Measurements from ENCODE around the gene PRTN3.
"Not testable (repeated sequence)": the region's sequence is repeated elsewhere in the genome, so short reads cannot be mapped to it uniquely, and the experiment has no call there.

Gene PRTN3

DNA sequence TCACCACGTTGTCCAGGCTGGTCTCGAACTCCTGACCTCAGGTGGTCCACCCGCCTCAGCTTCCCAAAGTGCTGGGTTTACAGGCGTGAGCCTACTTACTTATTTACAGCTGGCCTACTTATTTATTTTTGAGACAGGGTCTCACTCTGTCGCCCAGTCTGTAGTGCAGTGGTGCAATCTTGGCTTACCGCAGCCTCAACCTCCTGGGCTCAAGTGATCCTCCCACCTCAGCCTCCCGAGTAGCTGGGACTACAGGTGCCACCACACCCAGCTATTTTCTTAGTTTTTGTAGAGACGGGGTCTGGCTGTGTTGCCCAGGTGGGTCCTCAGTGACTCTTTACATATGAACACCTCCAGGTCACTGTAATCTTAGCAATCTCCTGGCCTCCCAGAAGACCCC lies 8.4 kb downstream of the PRTN3 start:
- not testable (repeated sequence) for DNase-seq

DNA sequence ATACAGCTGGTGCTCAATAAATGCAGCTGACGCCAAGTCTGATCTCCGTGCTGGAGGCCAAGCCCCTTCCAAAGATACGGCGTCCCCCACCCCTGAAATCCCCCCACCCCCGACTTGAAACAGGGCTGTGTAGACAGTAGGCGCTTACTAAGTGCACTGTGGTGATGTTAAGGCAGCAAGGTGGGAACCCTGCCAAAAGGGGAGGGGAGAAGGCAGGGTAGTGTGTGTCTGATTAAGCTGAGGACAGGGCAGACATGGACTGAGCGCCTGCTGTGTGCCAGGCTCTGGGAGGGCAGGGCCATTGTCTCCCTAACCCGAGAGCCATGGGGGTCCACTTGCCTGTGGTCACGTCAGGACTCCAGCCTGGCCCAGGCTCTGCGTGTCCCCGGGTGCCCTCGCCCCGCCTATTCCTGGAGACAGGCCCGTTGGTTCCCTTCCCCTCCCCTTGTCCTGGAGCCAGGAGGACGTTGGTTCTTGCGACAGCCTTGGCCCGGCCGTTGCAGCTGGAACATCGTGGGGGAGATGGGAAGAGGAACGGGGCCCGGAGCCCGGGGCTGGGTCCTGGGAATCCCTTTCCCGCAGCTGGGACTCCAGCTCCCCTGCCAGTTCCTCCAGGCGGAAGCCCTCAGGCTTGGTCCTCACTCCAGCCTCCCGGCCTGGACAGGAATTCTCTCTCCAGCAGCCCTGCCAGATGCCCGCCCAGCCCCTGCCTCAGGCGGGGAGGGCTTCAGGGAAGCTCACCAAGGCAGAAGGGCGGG lies 9.6 kb downstream of the PRTN3 start:
- DNase-seq = peak; percentile 61

DNA sequence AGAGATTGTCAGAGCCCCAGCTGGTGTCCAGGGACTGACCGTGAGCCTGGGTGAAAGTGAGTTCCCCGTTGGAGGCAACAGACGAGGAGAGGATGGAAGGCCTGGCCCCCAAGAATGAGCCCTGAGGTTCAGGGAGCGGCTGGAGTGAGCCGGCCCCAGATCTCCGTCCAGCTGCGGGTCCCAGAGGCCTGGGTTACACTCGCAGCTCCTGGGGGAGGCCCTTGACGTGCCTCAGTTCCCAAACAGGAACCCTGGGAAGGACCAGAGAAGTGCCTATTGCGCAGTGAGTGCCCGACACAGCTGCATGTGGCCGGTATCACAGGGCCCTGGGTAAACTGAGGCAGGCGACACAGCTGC lies 10.2 kb downstream of the PRTN3 start:
- DNase-seq = no peak

DNA sequence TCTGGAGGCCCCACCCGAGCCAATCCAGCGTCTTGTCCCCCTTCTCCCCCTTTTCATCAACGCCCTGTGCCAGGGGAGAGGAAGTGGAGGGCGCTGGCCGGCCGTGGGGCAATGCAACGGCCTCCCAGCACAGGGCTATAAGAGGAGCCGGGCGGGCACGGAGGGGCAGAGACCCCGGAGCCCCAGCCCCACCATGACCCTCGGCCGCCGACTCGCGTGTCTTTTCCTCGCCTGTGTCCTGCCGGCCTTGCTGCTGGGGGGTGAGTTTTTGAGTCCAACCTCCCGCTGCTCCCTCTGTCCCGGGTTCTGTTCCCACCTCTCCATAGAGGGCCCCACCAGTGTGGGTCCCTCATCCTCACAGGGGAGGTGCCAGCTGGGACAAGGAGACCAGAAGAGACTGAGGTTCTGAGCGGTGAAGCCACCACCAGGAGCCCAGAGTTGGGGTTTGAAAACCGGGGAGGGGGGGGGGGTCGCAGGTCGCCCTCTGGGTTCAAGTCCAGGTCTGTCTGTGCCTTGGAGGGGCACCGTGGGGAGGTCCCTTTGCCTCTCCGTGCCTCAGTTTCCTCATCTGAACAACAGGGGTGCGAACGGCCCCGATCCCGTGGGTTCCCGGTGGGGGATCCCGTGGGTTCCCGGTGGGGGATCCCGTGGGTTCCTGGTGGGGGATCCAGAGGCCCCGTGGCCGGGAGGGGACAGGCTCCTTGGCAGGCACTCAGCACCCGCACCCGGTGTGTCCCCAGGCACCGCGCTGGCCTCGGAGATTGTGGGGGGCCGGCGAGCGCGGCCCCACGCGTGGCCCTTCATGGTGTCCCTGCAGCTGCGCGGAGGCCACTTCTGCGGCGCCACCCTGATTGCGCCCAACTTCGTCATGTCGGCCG lies 11.6 kb downstream of the PRTN3 start, which contains the start of gene ELANE:
Gene ELANE, plus strand, starts transcription at position 168 of the 878 bp plus-strand sequence. Its CDS starts 26 bp downstream, at position 194.
- no peak for DNase-seq

DNA sequence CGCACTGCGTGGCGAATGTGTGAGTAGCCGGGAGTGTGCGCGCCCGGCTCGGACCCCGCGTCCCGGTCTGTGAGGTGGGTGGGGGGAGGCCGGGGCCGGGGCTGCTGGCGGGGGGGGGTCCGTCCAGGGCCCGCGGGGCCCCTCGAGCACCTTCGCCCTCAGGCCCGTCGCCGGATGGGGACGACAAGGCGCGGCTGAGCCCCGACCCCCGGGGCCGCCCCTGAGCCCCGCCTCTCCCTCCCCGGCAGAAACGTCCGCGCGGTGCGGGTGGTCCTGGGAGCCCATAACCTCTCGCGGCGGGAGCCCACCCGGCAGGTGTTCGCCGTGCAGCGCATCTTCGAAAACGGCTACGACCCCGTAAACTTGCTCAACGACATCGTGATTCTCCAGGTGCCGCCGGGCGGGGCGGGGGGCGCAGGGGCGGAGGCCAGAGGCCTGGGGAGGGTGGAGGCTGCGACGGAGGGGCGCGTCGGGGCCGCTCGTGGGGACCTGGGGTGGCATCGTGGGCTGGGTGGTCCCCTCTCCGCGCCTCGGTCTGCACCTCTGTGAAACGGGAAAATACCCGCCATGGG lies 12.3 kb downstream of the PRTN3 start:
- DNase-seq = no peak

DNA sequence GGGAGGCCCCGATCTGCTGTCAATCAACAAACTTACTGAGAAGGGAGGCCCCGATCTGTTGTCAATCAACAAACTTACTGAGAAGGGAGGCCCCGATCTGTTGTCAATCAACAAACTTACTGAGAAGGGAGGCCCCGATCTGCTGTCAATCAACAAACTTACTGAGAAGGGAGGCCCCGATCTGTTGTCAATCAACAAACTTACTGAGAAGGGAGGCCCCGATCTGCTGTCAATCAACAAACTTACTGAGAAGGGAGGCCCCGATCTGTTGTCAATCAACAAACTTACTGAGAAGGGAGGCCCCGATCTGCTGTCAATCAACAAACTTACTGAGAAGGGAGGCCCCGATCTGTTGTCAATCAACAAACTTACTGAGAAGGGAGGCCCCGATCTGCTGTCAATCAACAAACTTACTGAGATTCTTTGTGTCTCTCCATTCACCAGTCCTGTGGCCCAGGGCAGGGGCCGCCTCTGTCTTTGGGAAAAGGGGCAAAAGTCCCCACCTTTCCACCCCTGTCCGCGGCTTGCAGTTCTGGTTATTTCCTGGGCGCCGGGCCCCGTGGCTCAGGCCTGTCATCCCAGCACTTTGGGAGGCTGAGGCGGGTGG lies 12.9 kb downstream of the PRTN3 start:
- not testable (repeated sequence) for DNase-seq

DNA sequence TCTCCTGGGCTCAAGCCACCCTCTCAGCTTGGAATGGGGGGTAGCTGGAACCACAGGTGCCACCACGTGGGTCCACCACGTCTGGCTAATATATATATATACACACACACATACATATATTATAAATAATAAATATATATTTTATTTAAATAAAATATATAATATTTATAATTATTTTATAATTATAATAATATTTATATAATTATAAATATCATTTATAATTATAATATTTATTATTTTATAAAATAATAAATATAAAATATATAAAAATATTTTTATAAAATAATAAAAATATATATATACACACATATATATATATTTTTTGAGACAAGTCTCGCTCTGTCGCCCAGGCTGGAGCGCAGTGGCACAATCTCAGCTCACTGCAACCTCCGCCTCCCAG lies 13.8 kb downstream of the PRTN3 start:
- DNase-seq = no peak

DNA sequence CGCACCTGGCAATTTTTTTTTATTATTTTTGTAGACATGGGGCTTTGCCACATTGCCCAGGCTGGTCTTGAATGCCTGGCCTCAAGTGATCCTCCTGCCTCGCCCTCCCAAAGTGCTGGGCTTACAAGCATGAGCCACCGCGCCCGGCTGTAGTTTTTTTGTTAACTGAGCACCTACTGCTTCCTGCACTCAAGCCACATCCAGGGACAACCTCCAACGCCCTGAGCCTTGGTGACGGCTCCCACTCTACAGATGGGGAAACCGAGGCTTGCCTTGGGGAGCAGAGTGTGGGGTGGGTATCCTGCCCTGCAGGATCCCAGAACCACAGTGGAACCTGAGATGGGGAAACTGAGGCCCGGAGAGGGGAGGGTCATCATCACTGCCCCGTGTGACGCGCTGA lies 14.3 kb downstream of the PRTN3 start:
- DNase-seq = no peak

DNA sequence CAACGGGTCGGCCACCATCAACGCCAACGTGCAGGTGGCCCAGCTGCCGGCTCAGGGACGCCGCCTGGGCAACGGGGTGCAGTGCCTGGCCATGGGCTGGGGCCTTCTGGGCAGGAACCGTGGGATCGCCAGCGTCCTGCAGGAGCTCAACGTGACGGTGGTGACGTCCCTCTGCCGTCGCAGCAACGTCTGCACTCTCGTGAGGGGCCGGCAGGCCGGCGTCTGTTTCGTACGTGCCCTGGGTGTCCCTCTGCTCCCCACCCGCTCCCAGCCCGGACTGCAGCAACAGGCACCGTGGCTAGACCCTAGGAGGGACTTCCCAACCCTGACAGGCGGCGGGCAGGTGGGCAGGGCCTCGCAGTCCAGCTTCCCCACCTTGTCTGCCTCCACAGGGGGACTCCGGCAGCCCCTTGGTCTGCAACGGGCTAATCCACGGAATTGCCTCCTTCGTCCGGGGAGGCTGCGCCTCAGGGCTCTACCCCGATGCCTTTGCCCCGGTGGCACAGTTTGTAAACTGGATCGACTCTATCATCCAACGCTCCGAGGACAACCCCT lies 14.8 kb downstream of the PRTN3 start:
- DNase-seq = no peak

DNA sequence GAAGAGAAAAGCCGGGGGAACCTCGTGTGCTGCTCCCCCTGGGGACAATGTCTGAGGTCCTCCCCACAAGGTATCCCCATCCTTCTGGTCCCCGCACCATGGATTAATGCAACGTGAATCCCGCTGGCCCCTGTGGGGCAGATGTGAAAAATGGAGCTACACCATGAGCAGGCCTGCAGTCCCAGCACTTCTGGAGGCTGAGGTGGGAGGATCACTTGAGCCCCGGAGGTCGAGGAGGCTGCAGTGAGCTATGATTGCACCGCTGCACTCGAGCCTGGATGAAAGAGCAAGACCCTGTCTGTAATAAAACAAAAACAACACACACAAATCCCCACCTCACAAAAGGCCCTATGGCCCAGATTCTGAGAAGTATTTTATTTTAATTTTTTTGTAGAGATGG lies 17.5 kb downstream of the PRTN3 start:
- DNase-seq = no peak

DNA sequence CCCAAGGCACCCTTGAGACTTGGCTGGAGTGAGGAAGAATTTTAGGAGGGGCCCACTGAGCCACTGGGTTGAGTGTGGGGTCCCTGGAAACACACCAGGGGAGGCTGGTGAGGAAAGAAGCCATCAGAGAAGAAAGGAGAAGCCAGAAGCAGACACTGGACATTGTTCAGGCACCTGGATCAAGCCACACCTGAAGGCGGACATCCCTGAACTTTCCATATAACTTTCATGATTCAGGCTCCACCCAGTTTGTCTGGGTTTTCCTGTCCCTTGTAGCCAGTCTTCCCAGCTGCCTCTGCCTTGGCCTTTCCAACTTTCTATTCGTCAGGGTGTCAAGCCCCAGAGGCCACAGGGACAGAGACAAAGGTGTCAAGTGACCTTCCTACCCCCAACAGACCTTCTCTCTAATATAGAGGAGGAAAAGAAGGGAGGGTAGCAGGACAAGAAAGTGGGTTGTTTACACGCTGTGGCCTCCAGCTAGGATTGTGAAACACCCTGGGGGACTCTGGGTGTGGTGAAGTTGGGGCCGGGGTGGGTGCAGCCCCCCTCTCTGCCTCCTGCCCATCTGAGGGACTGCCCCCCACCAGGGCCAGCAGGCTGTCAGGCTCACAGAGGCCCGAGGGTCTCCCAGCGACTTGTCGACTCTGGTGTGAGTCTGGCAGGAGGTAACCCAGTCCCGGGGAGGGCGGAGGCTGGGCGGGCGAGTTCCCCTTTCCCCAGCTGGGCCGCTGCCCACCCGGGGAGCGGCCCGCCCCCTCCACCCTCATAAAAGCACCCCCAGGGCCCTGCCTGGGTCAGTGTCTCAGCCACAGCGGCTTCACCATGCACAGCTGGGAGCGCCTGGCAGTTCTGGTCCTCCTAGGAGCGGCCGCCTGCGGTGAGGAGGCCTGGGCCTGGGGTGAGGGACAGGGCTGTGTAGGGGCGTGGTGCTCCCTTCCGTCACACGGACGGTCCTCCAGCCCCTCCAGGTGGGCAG lies 18.4 kb downstream of the PRTN3 start, which contains the start of gene CFD:
Gene CFD, plus strand, starts transcription at position 797 of the 976 bp plus-strand sequence. Its CDS starts 26 bp downstream, at position 823.
- DNase-seq = no peak

DNA sequence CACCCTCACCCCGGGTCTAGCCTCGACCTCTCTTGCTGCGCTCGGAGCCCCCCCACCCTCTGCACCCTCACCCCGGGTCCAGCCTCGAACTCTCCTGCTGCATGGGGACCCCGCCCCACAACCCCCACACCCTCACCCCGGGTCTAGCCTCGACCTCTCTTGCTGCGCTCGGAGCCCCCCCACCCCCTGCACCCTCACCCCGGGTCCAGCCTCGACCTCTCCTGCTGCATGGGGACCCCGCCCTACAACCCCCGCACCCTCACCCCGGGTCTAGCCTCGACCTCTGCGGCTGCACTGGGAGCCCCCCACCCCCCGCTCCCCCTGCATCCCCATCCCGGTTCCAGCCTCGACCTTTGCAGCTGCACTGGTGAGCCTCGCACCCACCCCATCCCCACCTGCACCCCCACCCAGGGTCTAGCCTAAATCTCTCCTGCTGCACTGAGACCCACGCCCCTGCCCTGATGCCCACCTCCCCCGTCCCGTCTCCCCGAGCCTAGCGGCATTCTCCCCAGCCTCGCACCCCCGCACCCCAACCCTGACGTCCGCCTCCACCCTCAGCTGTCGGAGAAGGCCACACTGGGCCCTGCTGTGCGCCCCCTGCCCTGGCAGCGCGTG lies 20.4 kb downstream of the PRTN3 start:
- no peak for DNase-seq

DNA sequence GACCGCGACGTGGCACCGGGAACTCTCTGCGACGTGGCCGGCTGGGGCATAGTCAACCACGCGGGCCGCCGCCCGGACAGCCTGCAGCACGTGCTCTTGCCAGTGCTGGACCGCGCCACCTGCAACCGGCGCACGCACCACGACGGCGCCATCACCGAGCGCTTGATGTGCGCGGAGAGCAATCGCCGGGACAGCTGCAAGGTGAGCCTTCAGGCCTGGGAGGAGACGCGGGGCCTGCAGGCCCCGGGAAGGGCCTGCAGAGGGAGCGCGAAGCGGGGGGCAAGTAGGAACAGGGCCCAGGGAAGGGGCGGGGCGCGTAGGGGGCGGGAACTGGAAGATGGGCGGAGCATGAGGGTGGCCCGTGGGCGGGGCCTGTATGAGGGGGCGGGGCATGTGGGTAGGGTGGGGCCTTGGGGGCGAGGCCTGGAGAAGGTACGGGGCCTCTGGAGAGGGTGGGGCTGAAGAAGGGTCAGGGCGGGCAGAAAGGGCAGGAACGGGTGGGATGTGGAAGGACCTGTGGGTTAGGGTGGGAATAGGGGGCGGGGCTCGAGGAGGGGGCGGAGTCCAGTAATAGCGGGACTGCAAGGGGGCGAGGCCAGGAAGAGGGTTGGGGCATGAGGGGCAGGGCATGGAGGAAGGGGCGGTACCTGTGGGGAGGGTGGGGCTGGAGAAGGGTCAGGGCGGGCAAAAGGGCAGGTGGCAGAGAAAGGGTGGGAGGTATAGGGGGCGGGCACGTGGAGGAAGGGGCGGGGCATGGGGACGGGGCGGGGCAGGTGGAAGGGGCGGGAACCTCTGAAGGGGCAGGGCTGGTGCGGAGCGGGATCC lies 21.2 kb downstream of the PRTN3 start:
- peak; percentile 52 for DNase-seq

DNA sequence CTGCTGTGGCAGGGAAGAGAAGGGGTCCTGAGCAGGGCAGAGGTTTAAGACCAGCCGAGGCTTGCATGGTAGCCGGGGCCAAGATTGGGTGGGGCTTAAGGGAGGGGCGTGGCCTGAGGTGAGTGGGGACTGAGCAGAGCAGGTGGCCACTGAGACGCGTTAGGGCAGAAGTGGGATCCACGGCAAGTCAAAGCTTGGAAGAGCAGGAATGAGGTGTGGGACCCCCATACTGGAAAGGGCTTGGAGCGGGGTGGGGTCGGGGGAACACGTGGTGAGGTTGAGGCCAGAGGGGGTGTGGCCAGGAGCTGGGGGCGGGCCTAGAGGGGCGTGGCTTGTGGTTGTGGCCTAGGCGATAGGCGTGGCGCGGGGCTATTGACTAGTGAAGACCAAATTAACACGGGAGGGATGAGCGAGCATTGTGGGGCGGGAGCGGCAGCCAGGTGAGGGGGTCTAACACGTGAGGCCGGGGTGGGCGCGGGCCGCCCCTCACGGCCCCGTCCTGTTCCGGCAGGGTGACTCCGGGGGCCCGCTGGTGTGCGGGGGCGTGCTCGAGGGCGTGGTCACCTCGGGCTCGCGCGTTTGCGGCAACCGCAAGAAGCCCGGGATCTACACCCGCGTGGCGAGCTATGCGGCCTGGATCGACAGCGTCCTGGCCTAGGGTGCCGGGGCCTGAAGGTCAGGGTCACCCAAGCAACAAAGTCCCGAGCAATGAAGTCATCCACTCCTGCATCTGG lies 21.9 kb downstream of the PRTN3 start:
- DNase-seq = peak; percentile 17

DNA sequence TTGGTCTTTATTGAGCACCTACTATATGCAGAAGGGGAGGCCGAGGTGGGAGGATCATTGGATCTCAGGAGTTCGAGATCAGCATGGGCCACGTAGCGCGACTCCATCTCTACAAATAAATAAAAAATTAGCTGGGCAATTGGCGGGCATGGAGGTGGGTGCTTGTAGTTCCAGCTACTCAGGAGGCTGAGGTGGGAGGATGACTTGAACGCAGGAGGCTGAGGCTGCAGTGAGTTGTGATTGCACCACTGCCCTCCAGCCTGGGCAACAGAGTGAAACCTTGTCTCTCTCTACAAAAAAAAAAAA lies 22.5 kb downstream of the PRTN3 start:
- no peak for DNase-seq

DNA sequence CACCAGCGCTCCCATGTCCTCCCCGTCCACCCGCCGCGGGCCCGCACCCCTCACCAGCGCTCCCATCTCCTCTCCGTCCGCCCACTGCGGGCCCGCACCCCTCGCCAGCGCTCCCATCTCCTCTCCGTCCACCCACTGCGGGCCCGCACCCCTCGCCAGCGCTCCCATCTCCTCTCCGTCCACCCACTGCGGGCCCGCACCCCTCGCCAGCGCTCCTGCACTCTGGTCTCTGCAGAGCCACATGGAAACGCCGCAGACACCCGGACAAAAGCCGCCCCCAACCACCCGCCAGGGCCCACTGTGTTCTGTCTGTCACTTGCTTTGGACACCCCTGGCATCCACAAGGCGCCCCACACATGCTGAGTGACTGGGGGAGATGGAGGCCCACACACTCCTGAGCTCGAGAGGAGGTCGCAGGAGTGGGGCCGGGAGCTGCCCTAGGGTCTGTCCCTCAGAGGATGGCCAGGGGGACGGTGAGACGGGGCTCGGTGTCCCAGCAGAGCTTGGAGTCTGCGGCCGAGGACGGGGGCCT lies 26.0 kb downstream of the PRTN3 start:
- DNase-seq = no peak

DNA sequence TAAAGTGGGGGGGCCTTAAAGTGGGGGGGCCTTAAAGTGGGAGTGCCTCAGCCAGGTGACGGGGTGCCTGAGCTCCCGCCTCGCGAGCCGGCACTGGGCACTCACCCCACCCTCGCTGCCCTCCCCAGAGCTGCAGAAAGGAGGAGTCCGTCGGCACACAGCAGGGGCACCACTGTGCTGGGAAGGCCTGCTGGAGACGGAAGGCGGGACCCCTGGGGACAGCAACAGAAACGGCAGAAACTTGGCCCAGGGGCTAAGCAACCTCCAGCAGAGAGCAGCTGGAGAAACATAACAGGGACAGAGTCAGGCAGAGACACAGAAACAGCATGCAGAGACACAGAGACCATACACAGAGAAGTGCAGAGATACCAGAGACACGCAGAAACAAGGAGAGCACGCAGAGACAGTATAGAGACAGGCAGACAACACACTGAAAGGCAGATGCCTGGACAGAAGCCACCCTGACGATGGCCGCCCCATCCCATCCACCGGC lies 26.5 kb downstream of the PRTN3 start:
- no peak for DNase-seq

DNA sequence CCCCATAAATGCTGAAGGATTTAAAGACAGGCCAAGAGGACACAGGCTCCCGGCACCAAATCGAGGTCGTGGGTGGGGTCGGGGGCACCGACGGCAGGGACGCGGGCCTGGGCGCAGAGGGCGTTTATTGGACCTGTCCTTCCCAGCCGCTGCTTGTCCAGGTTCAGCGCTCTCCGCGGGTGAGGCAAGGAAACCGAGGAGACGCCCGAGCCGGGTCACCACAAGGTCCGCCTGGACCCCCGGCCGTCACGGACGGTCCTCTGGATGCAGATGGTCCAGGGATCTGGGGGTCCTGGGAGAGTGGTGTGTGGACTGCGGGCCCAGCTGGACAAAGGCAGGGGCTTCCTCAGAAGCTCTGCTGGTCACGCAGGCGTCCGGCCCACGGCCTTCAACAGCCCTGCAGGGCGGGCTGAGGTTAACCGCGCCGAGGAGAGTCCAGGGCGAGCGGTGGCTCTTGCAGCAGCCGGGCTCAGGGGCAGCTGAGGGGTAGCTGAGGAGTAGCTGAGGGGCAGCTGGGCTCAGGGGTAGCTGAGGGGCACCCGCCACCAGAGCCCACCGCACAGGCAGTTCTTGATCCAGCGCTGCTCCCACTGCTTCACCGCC lies 27.2 kb downstream of the PRTN3 start:
- DNase-seq = no peak
